SK-N-SH (cell line): ENCODE data around the gene MISP3. TPM values are rescaled to one million over a fixed set of nuclear protein-coding genes. Genes with fewer than 3 reads are reported as not detected.

Source experiments
- CTCF ChIA-PET: fragments of 300-600, 350-600 bp; formaldehyde crosslinking; extraction: SDS; loops from one replicate; lab custom pipeline; 2021; lab: Yijun Ruan, JAX
- POLR2A ChIA-PET: fragments of 350-600 bp; sonication (Branson Sonifier 250); formaldehyde crosslinking; extraction: SDS; loops from one replicate; lab custom pipeline; 2020; ENCODE audit warnings: antibody characterized with exemption, inconsistent platforms; lab: Yijun Ruan, JAX
- DNase-seq: peaks from one replicate; pipeline ENCODE4 v3.0.0; 2012
- H2AFZ ChIP-seq: fragments of 200-600 bp; sonication (generic); 2 replicates; pipeline ENCODE4 v1.8.1; 2016; ENCODE audit warnings: antibody characterized with exemption, mild to moderate bottlenecking, low read depth
- H3F3A ChIP-seq: fragments of 200-600 bp; sonication (generic); replicated peaks from 2 replicates; pipeline ENCODE3; 2016; ENCODE audit warnings: antibody characterized with exemption, mild to moderate bottlenecking; ENCODE audit not compliant: insufficient read depth
- H3K27ac ChIP-seq, 2 experiments: fragments of 200-500 bp in 1 of 2; fragments of 200-600 bp in 1 of 2; sonication (Bioruptor generic) in 1 of 2; sonication (generic), shearing (Covaris generic) in 1 of 2; 2 replicates each; pipeline versions ENCODE4 v1.5.1 to v1.6.1; 2014 to 2016; ENCODE audit warnings: low read depth in 2 of 2, inconsistent platforms in 1 of 2, low read length in 1 of 2, mild to moderate bottlenecking in 1 of 2, mixed read lengths in 1 of 2
- H3K27me3 ChIP-seq: fragments of 200-600 bp; sonication (generic), shearing (Covaris generic); 2 replicates; pipeline ENCODE4 v1.6.1; 2016; ENCODE audit warnings: mixed run types; ENCODE audit not compliant: insufficient read depth
- H3K36me3 ChIP-seq, 2 experiments: fragments of 200-500 bp in 1 of 2; fragments of 200-600 bp in 1 of 2; sonication (Bioruptor generic) in 1 of 2; sonication (generic) in 1 of 2; replicated peaks in 1 of 2; 2 replicates each; pipeline versions ENCODE3 to v1.5.1; 2014 to 2016; ENCODE audit warnings: low read length in 1 of 2, mild to moderate bottlenecking in 1 of 2; ENCODE audit not compliant: insufficient read depth in 2 of 2, control insufficient read depth in 1 of 2
- H3K4me1 ChIP-seq, 2 experiments: fragments of 200-500 bp in 1 of 2; fragments of 200-600 bp in 1 of 2; sonication (Bioruptor generic) in 1 of 2; sonication (generic), shearing (Covaris generic) in 1 of 2; 2 replicates each; pipeline versions ENCODE4 v1.5.1 to v1.6.1; 2014 to 2016; ENCODE audit warnings: low read depth in 1 of 2, low read length in 1 of 2, mixed run types in 1 of 2; ENCODE audit not compliant: insufficient read depth in 2 of 2, control insufficient read depth in 1 of 2
- H3K4me2 ChIP-seq: fragments of 200-600 bp; sonication (generic), shearing (Covaris generic); 2 replicates; pipeline ENCODE4 v1.6.1; 2017; ENCODE audit warnings: mixed run types
- H3K4me3 ChIP-seq, 2 experiments: fragments of 200-500 bp in 1 of 2; fragments of 200-600 bp in 1 of 2; sonication (Bioruptor generic) in 1 of 2; sonication (generic), shearing (Covaris generic) in 1 of 2; 2 replicates each; pipeline versions ENCODE4 v1.5.1 to v1.8.1; 2014 to 2016; ENCODE audit warnings: low read depth in 2 of 2, inconsistent platforms in 1 of 2, low read length in 1 of 2, mild to moderate bottlenecking in 1 of 2, mixed read lengths in 1 of 2, moderate library complexity in 1 of 2
- H3K79me2 ChIP-seq: fragments of 200-600 bp; sonication (generic); 2 replicates; pipeline ENCODE4 v1.8.1; 2017; ENCODE audit warnings: mild to moderate bottlenecking; ENCODE audit not compliant: insufficient read depth
- H3K9ac ChIP-seq: fragments of 200-600 bp; sonication (generic); 2 replicates; pipeline ENCODE4 v1.6.1; 2017; ENCODE audit warnings: mixed run types
- H3K9me2 ChIP-seq: fragments of 200-600 bp; sonication (generic); 2 replicates; pipeline ENCODE4 v1.6.1; 2017; ENCODE audit warnings: mixed run types
- H3K9me3 ChIP-seq: fragments of 200-600 bp; sonication (generic); 2 replicates; pipeline ENCODE4 v1.6.1; 2017; ENCODE audit warnings: mixed run types, mild to moderate bottlenecking, moderate library complexity
- H4K20me1 ChIP-seq: fragments of 200-600 bp; sonication (generic); 2 replicates; pipeline ENCODE4 v1.6.1; 2017; ENCODE audit warnings: mild to moderate bottlenecking, mixed run types; ENCODE audit not compliant: insufficient read depth
- CTCF ChIP-seq: fragments of 200-600 bp; sonication (generic); IDR thresholded peaks from 2 replicates; pipeline ENCODE4 v1.6.1; 2017; ENCODE audit warnings: antibody characterized with exemption, mild to moderate bottlenecking, moderate library complexity
- FOXM1 ChIP-seq: IDR thresholded peaks from 2 replicates; pipeline ENCODE4 v1.4.0; 2012; ENCODE audit warnings: low read depth, mild to moderate bottlenecking
- IRF3 ChIP-seq: fragments of 150-350 bp; IDR thresholded peaks from 2 replicates; pipeline ENCODE4 v1.6.1; 2016; ENCODE audit warnings: mild to moderate bottlenecking, low read depth, low read length
- JUND ChIP-seq: IDR thresholded peaks from 2 replicates; pipeline ENCODE4 v1.4.0; 2012
- MEF2A ChIP-seq: IDR thresholded peaks from 2 replicates; pipeline ENCODE4 v1.4.0; 2012; ENCODE audit warnings: low read depth, borderline replicate concordance
- NRF1 ChIP-seq: IDR thresholded peaks from 2 replicates; pipeline ENCODE4 v1.6.1; 2012; ENCODE audit warnings: low read depth, mild to moderate bottlenecking, low read length
- POLR2AphosphoS5 ChIP-seq: IDR thresholded peaks from 2 replicates; pipeline ENCODE4 v1.6.1; 2012; ENCODE audit warnings: low read depth, low read length
- RAD21 ChIP-seq: IDR thresholded peaks from 2 replicates; pipeline ENCODE4 v1.6.1; 2012; ENCODE audit warnings: mild to moderate bottlenecking, low read length
- RCOR1 ChIP-seq: fragments of 150-350 bp; IDR thresholded peaks from 2 replicates; pipeline ENCODE4 v1.6.1; 2017; ENCODE audit warnings: antibody characterized with exemption, low read length
- REST ChIP-seq: IDR thresholded peaks from 2 replicates; pipeline ENCODE4 v1.6.1; 2012; ENCODE audit warnings: mild to moderate bottlenecking, low read depth, low read length, moderate library complexity
- TCF12 ChIP-seq: IDR thresholded peaks from 2 replicates; pipeline ENCODE4 v1.4.0; 2012
- TEAD4 ChIP-seq: IDR thresholded peaks from 2 replicates; pipeline ENCODE4 v1.4.0; 2012; ENCODE audit warnings: mild to moderate bottlenecking, borderline replicate concordance; ENCODE audit not compliant: insufficient read depth
- YY1 ChIP-seq: IDR thresholded peaks from 2 replicates; pipeline ENCODE4 v1.4.0; 2012; ENCODE audit warnings: low read depth, mild to moderate bottlenecking
- WGBS: methylation state at CpG from one replicate; pipeline ENCODE4 v1.1.6; 2017; ENCODE audit warnings: low lambda C conversion rate; 5-methylcytosine and 5-hydroxymethylcytosine counted together
- polyA plus RNA-seq, 3 experiments: library from polyadenylated mRNA; depleted of rRNA; stranded (reverse); fragments of >200 nt; gene quantifications; 2 replicates each; pipeline ENCODE4 v1.2.3, GENCODE V29; 2012

Gene MISP3
- polyA plus RNA-seq, 1 of the 3 experiments (the other 2 are of a cell fraction), result 2.6 TPM

GRCh38 chr19:14028901-14029300 is 43.7 kb upstream of the MISP3 start:
- H3K4me1 ChIP-seq, result peaks cover 0 to 3% of the 10 kb centered on the region in 2 experiments; a peak in 1 of 4 replicates
- H3K27ac ChIP-seq, result no peak overlapping the region
- H3F3A ChIP-seq, result peaks cover 8% of the 10 kb centered on the region
- H3K4me3 ChIP-seq, result no peak overlapping the region
- peak; percentile 45 for DNase-seq
- no peak overlapping the region for H3K4me2 ChIP-seq
- no peaks in the 10 kb centered on the region for H3K36me3 ChIP-seq
- ChIA-PET CTCF (interaction anchor here (0.6 to 4.0 kb wide), 8 partner anchors 13 to 148 kb away, joined by 3 to 31 read pairs (median 3); no protein-coding TSS in a partner anchor), POLR2A (interaction anchor here (0.7 kb wide), 1 partner anchor 114 kb away, joined by 4 read pairs; no protein-coding TSS in a partner anchor)
- WGBS, result 36% methylated on average over 4 of the region's 4 CpGs
- H3K9me3 ChIP-seq, result no peaks in the 10 kb centered on the region
- no peak for TF ChIP-seq REST
- no peak for TF ChIP-seq TEAD4
- no peak for TF ChIP-seq TCF12
- no peak for TF ChIP-seq CTCF
- no peak for TF ChIP-seq JUND
- no peak for TF ChIP-seq IRF3
- no peak for TF ChIP-seq NRF1
- TF ChIP-seq MEF2A, result no peak
- no peak for TF ChIP-seq FOXM1
- no peak for TF ChIP-seq RAD21
- TF ChIP-seq YY1, result no peak
- no peak for TF ChIP-seq RCOR1
- TF ChIP-seq POLR2AphosphoS5, result no peak
- H2AFZ ChIP-seq, result no peak overlapping the region
- no peaks in the 10 kb centered on the region for H3K27me3 ChIP-seq
- no peaks in the 10 kb centered on the region for H3K9me2 ChIP-seq
- H3K79me2 ChIP-seq, result no peaks in the 10 kb centered on the region
- no peak overlapping the region for H3K9ac ChIP-seq
- no peaks in the 10 kb centered on the region for H4K20me1 ChIP-seq
